ENCODE data around the gene AOX1. TPM values are rescaled to one million over a fixed set of nuclear protein-coding genes. Genes with fewer than 3 reads are reported as not detected.
"Not testable (repeated sequence)": the region's sequence is repeated elsewhere in the genome, so short reads cannot be mapped to it uniquely, and the experiment has no call there.

The AOX1 gene
- total RNA-seq, 1 experiment from 2014 or later = not detected

- DNase-seq (ENCODE audit: low spot score) = no peak
- in situ Hi-C loops (cut with HindIII; ENCODE audit: low sequenced_read_pairs) = no loop called here
Observed at GRCh38 chr2:200599206-200599605, 13.4 kb downstream of the AOX1 start.

- no peak for DNase-seq (ENCODE audit: low spot score)
- in situ Hi-C loops (cut with HindIII; ENCODE audit: low sequenced_read_pairs) = no loop called here
Observed at GRCh38 chr2:200600549-200601225, 14.9 kb downstream of the AOX1 start.

GRCh38 chr2:200602584-200602983, 16.8 kb downstream of the AOX1 start:
- in situ Hi-C loops (cut with HindIII; ENCODE audit: low sequenced_read_pairs) = no loop called here
- no peak for DNase-seq (ENCODE audit: low spot score)

- no peak for DNase-seq (ENCODE audit: low spot score)
- in situ Hi-C loops (cut with HindIII; ENCODE audit: low sequenced_read_pairs) = no loop called here
Observed at GRCh38 chr2:200603972-200604371, 18.2 kb downstream of the AOX1 start.

GRCh38 chr2:200604571-200605255, 18.9 kb downstream of the AOX1 start:
- in situ Hi-C loops (cut with HindIII; ENCODE audit: low sequenced_read_pairs) = no loop called here
- no peak for DNase-seq (ENCODE audit: low spot score)

- DNase-seq (ENCODE audit: low spot score) = no peak
- in situ Hi-C loops (cut with HindIII; ENCODE audit: low sequenced_read_pairs) = no loop called here
Observed at GRCh38 chr2:200608341-200609027, 22.7 kb downstream of the AOX1 start.

- in situ Hi-C loops (cut with HindIII; ENCODE audit: low sequenced_read_pairs) = no loop called here
- DNase-seq (ENCODE audit: low spot score) = no peak
Observed at GRCh38 chr2:200609028-200609614, 23.3 kb downstream of the AOX1 start.

- in situ Hi-C loops (cut with HindIII; ENCODE audit: low sequenced_read_pairs); DNase-seq (ENCODE audit: low spot score): not testable (repeated sequence)
Observed at GRCh38 chr2:200610217-200610616, 24.4 kb downstream of the AOX1 start.

- DNase-seq (ENCODE audit: low spot score) = no peak
- in situ Hi-C loops (cut with HindIII; ENCODE audit: low sequenced_read_pairs) = no loop called here
Observed at GRCh38 chr2:200613692-200614091, 27.9 kb downstream of the AOX1 start.

- in situ Hi-C loops (cut with HindIII; ENCODE audit: low sequenced_read_pairs) = no loop called here
- DNase-seq (ENCODE audit: low spot score) = no peak
Observed at GRCh38 chr2:200614249-200614648, 28.4 kb downstream of the AOX1 start.

GRCh38 chr2:200615247-200615646, 29.4 kb downstream of the AOX1 start:
- no peak for DNase-seq (ENCODE audit: low spot score)

GRCh38 chr2:200616193-200616592, 30.4 kb downstream of the AOX1 start:
- in situ Hi-C loops (cut with HindIII; ENCODE audit: low sequenced_read_pairs) = no loop called here
- no peak for DNase-seq (ENCODE audit: low spot score)

More at GRCh38 chr2:200615247-200615646, 29.4 kb downstream of the AOX1 start:
- in situ Hi-C loops (cut with HindIII; ENCODE audit: low sequenced_read_pairs) = no loop called here

GRCh38 chr2:200616656-200617055, 30.8 kb downstream of the AOX1 start:
- in situ Hi-C loops (cut with HindIII; ENCODE audit: low sequenced_read_pairs) = no loop called here
- DNase-seq (ENCODE audit: low spot score) = no peak

- in situ Hi-C loops (cut with HindIII; ENCODE audit: low sequenced_read_pairs) = no loop called here
- DNase-seq (ENCODE audit: low spot score) = no peak
Observed at GRCh38 chr2:200617156-200618053, 31.6 kb downstream of the AOX1 start.

- DNase-seq (ENCODE audit: low spot score) = no peak
- in situ Hi-C loops (cut with HindIII; ENCODE audit: low sequenced_read_pairs) = no loop called here
Observed at GRCh38 chr2:200618054-200618419, 32.2 kb downstream of the AOX1 start.

- in situ Hi-C loops (cut with HindIII; ENCODE audit: low sequenced_read_pairs) = no loop called here
- no peak for DNase-seq (ENCODE audit: low spot score)
Observed at GRCh38 chr2:200618590-200619021, 32.8 kb downstream of the AOX1 start.

GRCh38 chr2:200619279-200619678, 33.5 kb downstream of the AOX1 start:
- in situ Hi-C loops (cut with HindIII; ENCODE audit: low sequenced_read_pairs) = no loop called here

GRCh38 chr2:200620606-200621390, 35.0 kb downstream of the AOX1 start:
- DNase-seq (ENCODE audit: low spot score) = no peak
- in situ Hi-C loops (cut with HindIII; ENCODE audit: low sequenced_read_pairs) = no loop called here

More at GRCh38 chr2:200619279-200619678, 33.5 kb downstream of the AOX1 start:
- DNase-seq (ENCODE audit: low spot score) = no peak

All from G401 (cell line).